Activated T-helper 1 cell treated with anti-CD3 and anti-CD28 coated beads, Interleukin-12 subunit alpha, Interleukin-12 subunit beta, Interleukin-2, Interleukin-4 antibody, amounts not matched to agents 30 ng/mL and 10 ng/mL and 1 ng/mL, durations not matched to agents 14 hours and 24 hours and 36 hours (primary cell): ENCODE measurements around the gene ZBTB40. TPM values are rescaled to one million over a fixed set of nuclear protein-coding genes. Genes with fewer than 3 reads are reported as not detected.
A peak's percentile ranks its signal among the peaks of the same experiment; 100 is the strongest.

Experiments used
- DNase-seq: peaks from one replicate; pipeline ENCODE4 v3.0.0; 2021; ENCODE audit warnings: low spot score
- H3K27ac Mint-ChIP-seq: one replicate; pipeline ENCODE4 v1.8.0; 2021; ENCODE audit warnings: mild to moderate bottlenecking, mixed read lengths
- H3K27me3 Mint-ChIP-seq: one replicate; pipeline ENCODE4 v1.8.0; 2022; ENCODE audit warnings: mild to moderate bottlenecking, moderate library complexity, mixed read lengths; ENCODE audit not compliant: insufficient read depth
- H3K36me3 Mint-ChIP-seq: one replicate; pipeline ENCODE4 v1.8.0; 2021; ENCODE audit warnings: low read depth, mixed read lengths
- H3K4me1 Mint-ChIP-seq: one replicate; pipeline ENCODE4 v1.8.0; 2021; ENCODE audit warnings: low read depth, mixed read lengths
- H3K4me3 Mint-ChIP-seq: one replicate; pipeline ENCODE4 v1.8.0; 2021; ENCODE audit warnings: mild to moderate bottlenecking, moderate library complexity, mixed read lengths
- H3K9me3 Mint-ChIP-seq: one replicate; pipeline ENCODE4 v1.8.0; 2021; ENCODE audit warnings: mixed read lengths
- intact Hi-C: fragments of 100-400 bp; cut with micrococcal nuclease; formaldehyde crosslinking; loops from one replicate; pipeline ENCODE4 v1.15.1; 2024
- total RNA-seq: library from RNA; stranded (reverse); gene quantifications from 2 replicates; pipeline ENCODE4 v1.2.3, GENCODE V29; 2022

ZBTB40 gene
- total RNA-seq, 1 donor from 2014 or later = 19.5 TPM

- H3K4me3 Mint-ChIP-seq = no peak overlapping the region
- no peaks in the 10 kb centered on the region for H3K36me3 Mint-ChIP-seq
- no peaks in the 10 kb centered on the region for H3K9me3 Mint-ChIP-seq
- DNase-seq = peak; percentile 59
- H3K4me1 Mint-ChIP-seq = no peaks in the 10 kb centered on the region
- intact Hi-C loops = loop anchor here (1.0 kb wide), 2 partner anchors 285 to 312 kb away; no protein-coding TSS in a partner anchor
- peaks cover 25% of the 10 kb centered on the region for H3K27me3 Mint-ChIP-seq
- H3K27ac Mint-ChIP-seq = no peak overlapping the region
Observed at GRCh38 chr1:22416555-22417454, 34.8 kb upstream of the ZBTB40 start.

DNA sequence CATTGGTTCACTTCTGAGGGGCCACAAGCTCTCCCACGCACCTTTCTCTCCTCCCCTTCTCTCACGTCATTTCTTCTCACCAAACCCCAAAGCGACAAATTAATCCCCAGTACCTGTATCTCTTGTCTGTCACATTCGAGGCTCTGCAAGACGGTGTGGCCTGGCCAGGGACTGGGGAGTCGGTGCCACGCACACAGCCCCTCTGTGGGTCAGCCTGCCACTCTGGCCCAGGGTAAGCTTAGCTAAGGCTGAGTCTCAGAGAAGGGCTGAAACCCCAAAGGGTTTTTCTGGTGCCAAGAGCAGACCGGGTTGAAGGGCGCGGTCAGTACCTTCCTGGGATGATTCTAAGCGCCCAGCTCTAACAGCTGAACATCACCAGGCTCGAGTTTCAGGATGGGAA is 34.2 kb upstream of the ZBTB40 start:
- Mint-ChIP-seq H3K4me1 (no peaks in the 10 kb centered on the region), H3K27me3 (peaks cover 25% of the 10 kb centered on the region), H3K4me3 (no peak overlapping the region), H3K36me3 (no peaks in the 10 kb centered on the region), H3K9me3 (no peaks in the 10 kb centered on the region), H3K27ac (no peak overlapping the region)
- no peak for DNase-seq
- intact Hi-C loops = no loop called here

DNA sequence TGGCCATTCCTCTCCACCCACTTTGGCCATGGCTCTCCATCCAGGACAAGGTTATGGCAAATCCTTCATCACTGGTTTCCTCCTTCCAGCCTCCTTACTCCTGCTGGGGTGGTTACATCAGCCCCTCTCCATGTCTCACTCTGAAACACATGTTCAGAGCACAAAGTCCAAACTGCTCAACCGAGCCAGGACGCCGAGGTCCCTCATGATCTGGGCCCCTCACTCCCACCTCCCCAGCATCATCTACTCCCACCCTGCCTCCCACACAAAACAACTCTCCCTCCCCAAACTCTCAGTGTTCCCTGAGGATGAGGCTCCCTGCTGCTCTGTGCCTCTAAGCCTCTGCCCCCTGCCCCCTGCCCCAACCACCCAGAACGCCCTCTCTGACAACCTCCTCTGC is 33.3 kb upstream of the ZBTB40 start:
- Mint-ChIP-seq H3K27me3 (peaks cover 25% of the 10 kb centered on the region), H3K36me3 (no peaks in the 10 kb centered on the region), H3K4me1 (no peaks in the 10 kb centered on the region), H3K27ac (no peak overlapping the region), H3K9me3 (no peaks in the 10 kb centered on the region), H3K4me3 (no peak overlapping the region)
- intact Hi-C loops = no loop called here
- DNase-seq = no peak

GRCh38 chr1:22418933-22419382 is 32.7 kb upstream of the ZBTB40 start:
- H3K27me3 Mint-ChIP-seq = peaks cover 25% of the 10 kb centered on the region

DNA sequence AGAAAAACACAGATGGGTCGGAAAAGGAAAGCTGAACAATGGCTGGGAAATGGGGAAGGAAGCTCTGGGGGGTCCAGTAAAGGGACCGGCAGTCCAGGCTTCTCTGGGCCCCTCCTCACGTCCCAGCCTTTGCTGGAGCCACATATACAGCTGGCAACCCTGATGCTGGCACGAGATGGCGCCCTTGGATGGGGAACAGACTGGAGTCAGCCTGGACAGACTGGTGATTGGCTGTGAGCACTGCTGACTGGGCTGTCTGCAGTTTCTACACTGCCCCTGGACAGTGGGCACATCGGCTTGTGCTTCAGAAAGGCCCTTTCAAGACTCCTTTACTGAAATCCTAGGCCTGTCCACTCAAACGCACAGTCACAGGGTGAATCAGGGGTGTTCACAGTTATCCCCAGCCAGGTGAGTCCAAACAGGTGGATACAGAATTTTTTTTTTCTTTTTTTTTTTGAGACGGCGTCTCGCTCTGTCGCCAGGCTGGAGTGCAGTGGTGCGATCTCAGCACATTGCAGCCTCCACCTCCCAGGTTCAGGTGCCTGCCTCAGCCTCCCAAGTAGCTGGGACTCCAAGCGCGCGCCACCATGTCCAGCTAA is 31.1 kb upstream of the ZBTB40 start:
- no peaks in the 10 kb centered on the region for H3K9me3 Mint-ChIP-seq
- no peak overlapping the region for H3K4me3 Mint-ChIP-seq
- no peaks in the 10 kb centered on the region for H3K36me3 Mint-ChIP-seq
- peak; percentile 23 for DNase-seq
- peaks cover 31% of the 10 kb centered on the region for H3K27me3 Mint-ChIP-seq
- H3K27ac Mint-ChIP-seq = no peak overlapping the region
- intact Hi-C loops = loop anchor here (1.0 kb wide), 1 partner anchor 254 kb away; no protein-coding TSS in a partner anchor
- H3K4me1 Mint-ChIP-seq = no peaks in the 10 kb centered on the region

More at GRCh38 chr1:22418933-22419382, 32.7 kb upstream of the ZBTB40 start:
- DNase-seq = no peak
- Mint-ChIP-seq H3K27ac (no peak overlapping the region), H3K4me1 (no peaks in the 10 kb centered on the region), H3K9me3 (no peaks in the 10 kb centered on the region), H3K36me3 (no peaks in the 10 kb centered on the region), H3K4me3 (no peak overlapping the region)
- intact Hi-C loops = no loop called here

DNA sequence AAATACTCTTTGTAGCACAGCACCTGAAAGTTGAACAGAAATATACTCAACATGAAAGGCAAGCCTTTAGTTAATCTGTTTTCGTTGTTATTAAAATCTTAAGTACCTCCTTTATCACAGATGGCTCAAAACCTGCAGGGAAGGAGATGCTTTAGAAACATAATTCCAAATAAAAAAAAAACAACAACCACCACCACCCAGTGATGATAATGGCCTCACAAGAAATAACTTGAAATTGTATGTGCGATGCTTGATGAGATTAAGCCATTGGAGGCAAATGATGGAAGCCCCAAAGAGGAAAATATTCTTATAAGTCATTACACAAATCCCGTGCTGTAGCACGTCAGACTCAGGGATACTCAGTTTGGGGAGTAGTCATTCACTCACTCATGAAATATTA is 24.9 kb upstream of the ZBTB40 start:
- Mint-ChIP-seq H3K9me3 (no peaks in the 10 kb centered on the region), H3K4me3 (no peak overlapping the region), H3K36me3 (no peaks in the 10 kb centered on the region), H3K4me1 (no peaks in the 10 kb centered on the region), H3K27me3 (peaks cover 6% of the 10 kb centered on the region), H3K27ac (no peak overlapping the region)
- no peak for DNase-seq
- intact Hi-C loops = no loop called here

DNA sequence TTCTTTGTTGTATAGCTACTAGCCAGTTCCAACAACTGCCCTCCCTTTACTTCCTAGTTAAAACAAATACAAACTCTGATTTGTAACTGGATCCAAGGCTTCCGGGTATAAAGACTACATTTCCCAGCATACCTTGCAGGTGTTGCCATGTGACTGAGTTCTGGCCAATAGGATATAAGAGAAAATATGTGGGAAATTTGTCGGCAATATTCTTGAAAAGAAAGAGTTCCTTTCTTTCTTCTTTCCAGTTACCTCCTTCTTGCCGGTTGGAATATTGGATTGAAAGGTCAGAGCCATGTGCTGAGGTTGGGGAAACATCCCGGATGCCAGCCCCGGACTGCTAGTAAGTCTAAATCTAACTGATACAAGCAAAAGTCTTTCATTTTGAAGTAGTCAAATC is 23.0 kb upstream of the ZBTB40 start:
- Mint-ChIP-seq H3K4me3 (peak overlapping the region; percentile 81), H3K27me3 (peaks cover 10% of the 10 kb centered on the region), H3K36me3 (no peaks in the 10 kb centered on the region), H3K9me3 (no peaks in the 10 kb centered on the region), H3K4me1 (no peaks in the 10 kb centered on the region), H3K27ac (no peak overlapping the region)
- DNase-seq = peak; percentile 19
- intact Hi-C loops = loop anchor here (1.0 kb wide), 1 partner anchor 23 kb away; the partner anchor contains the start of gene ZBTB40

DNA sequence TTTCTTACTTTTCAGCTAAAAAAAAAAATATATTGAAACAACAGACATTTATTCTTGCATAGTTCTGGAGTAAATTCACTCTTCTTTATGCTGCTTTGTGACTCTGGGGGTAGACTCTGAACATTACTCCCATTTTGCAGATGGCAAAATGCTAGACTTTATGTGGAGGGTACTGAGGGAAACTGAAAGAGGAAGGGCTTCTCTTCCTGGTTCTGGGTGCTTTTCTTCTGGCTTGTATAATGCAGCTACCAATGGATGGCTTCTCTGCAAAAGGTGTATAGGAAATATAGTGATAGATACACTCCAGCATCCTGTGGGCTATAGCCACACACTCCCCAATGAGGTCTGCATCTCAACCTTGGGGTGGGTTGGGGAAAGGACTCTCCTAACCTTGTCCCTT is 19.7 kb upstream of the ZBTB40 start:
- H3K4me1 Mint-ChIP-seq = no peaks in the 10 kb centered on the region
- H3K9me3 Mint-ChIP-seq = no peaks in the 10 kb centered on the region
- no peak overlapping the region for H3K4me3 Mint-ChIP-seq
- H3K27me3 Mint-ChIP-seq = peaks cover 15% of the 10 kb centered on the region
- no peaks in the 10 kb centered on the region for H3K36me3 Mint-ChIP-seq
- no peak overlapping the region for H3K27ac Mint-ChIP-seq
- intact Hi-C loops = no loop called here
- DNase-seq = no peak

DNA sequence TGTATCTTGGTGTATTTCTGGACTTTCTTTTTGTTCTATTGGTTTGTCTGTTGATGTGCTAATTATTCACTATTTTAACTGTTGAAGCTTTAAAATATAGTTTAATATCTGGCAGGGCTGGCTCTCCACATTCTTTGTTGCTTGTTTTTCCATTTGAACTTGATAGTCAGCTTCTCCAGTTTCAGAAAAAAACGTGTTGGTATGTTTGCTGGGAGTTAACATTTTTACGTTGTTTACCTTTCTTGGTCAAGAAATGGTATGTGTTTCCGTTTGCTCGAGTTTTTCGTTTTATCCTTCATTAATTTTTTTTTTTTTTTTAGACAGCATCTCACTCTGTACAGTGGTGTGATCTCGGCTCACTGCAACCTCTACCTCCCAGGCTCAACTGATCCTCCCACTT is 16.9 kb upstream of the ZBTB40 start:
- H3K9me3 Mint-ChIP-seq = peaks cover 7% of the 10 kb centered on the region
- intact Hi-C loops = no loop called here
- no peak overlapping the region for H3K27ac Mint-ChIP-seq
- no peak for DNase-seq
- H3K36me3 Mint-ChIP-seq = peaks cover 2% of the 10 kb centered on the region
- no peaks in the 10 kb centered on the region for H3K4me1 Mint-ChIP-seq
- peaks cover 20% of the 10 kb centered on the region for H3K27me3 Mint-ChIP-seq
- H3K4me3 Mint-ChIP-seq = no peak overlapping the region

DNA sequence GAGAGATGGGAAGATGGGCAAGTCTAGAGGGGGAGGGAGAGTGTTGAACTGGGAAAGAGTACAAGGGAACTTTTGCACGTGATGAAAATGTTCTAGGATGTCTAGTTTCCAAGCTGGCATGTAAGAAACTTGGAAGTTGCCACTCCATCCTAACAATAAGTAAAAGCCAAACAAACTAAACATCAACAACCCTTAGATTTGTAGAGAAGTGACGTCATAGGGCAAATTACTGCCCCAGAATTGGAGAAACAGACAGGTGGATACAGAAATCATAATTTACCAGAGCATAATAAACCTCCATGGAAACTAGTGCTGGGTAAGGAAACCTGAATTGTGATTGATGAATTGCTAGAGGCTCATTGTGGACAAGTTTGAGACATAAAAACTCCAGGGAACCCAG is 14.7 kb upstream of the ZBTB40 start:
- DNase-seq = no peak
- Mint-ChIP-seq H3K27me3 (peaks cover 22% of the 10 kb centered on the region), H3K4me3 (no peak overlapping the region), H3K4me1 (no peaks in the 10 kb centered on the region), H3K36me3 (peaks cover 2% of the 10 kb centered on the region), H3K9me3 (peaks cover 26% of the 10 kb centered on the region), H3K27ac (no peak overlapping the region)
- intact Hi-C loops = no loop called here

- H3K36me3 Mint-ChIP-seq = peaks cover 2% of the 10 kb centered on the region
- H3K27me3 Mint-ChIP-seq = peaks cover 23% of the 10 kb centered on the region
- no peak for DNase-seq
- H3K4me1 Mint-ChIP-seq = no peaks in the 10 kb centered on the region
- H3K9me3 Mint-ChIP-seq = peaks cover 29% of the 10 kb centered on the region
- intact Hi-C loops = no loop called here
- H3K4me3 Mint-ChIP-seq = no peak overlapping the region
- H3K27ac Mint-ChIP-seq = no peak overlapping the region
Observed at GRCh38 chr1:22437573-22437972, 14.1 kb upstream of the ZBTB40 start.

DNA sequence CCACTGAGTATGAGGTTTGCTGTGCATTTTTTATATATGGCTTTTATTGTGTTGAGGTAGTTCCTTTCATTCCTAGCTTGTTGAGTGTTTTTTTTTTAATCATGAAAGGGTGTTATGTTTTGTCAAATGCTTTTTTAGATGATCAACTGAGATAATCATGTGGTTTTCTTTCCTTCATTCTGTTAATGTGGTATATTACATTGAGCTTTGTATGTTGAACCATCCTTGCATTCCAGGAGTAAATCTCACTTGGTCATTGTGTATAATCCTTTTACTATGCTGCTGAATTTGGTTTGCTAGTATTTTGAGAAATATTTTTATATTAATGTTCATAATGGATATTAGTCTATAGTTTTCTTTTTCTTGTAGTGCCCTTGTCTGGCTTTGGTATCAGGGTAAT is 11.1 kb upstream of the ZBTB40 start:
- Mint-ChIP-seq H3K4me3 (no peak overlapping the region), H3K9me3 (peaks cover 29% of the 10 kb centered on the region), H3K36me3 (peaks cover 2% of the 10 kb centered on the region), H3K27ac (no peak overlapping the region), H3K4me1 (no peaks in the 10 kb centered on the region), H3K27me3 (peaks cover 17% of the 10 kb centered on the region)
- intact Hi-C loops = no loop called here
- DNase-seq = no peak

- Mint-ChIP-seq H3K4me3 (no peak overlapping the region), H3K4me1 (no peaks in the 10 kb centered on the region), H3K9me3 (peaks cover 29% of the 10 kb centered on the region), H3K36me3 (peaks cover 2% of the 10 kb centered on the region), H3K27ac (no peak overlapping the region), H3K27me3 (peaks cover 19% of the 10 kb centered on the region)
- intact Hi-C loops = no loop called here
- DNase-seq = no peak
Observed at GRCh38 chr1:22442212-22442894, 9.3 kb upstream of the ZBTB40 start.
